HEK293 (cell line): ENCODE measurements around the gene DENND10.

ENCODE experiments used
- CTCF ChIA-PET: fragments of 350-600 bp; formaldehyde crosslinking; extraction: SDS; loops from one replicate; lab custom pipeline; 2021; ENCODE audit warnings: antibody characterized with exemption; lab: Yijun Ruan, JAX
- POLR2A ChIA-PET: fragments of 300-600 bp; formaldehyde crosslinking; extraction: SDS; loops from one replicate; lab custom pipeline; 2020; ENCODE audit warnings: antibody characterized with exemption, inconsistent platforms; lab: Yijun Ruan, JAX
- H3K27ac ChIP-seq: fragments of 200-500 bp; sonication (Bioruptor generic); 2 replicates; pipeline ENCODE4 v1.5.1; 2014; ENCODE audit warnings: low read depth, low read length, control low read depth, inconsistent platforms; ENCODE audit errors: extremely low read depth
- H3K36me3 ChIP-seq, 2 experiments: fragments of 200-500 bp in 1 of 2; sonication (Bioruptor generic) in 1 of 2; 1 replicate in 1 of 2; 2 replicates in 1 of 2; pipeline ENCODE4 v1.5.1; 2014 to 2017; ENCODE audit warnings: inconsistent platforms in 2 of 2, low read length in 2 of 2; ENCODE audit not compliant: control insufficient read depth in 2 of 2, insufficient read depth in 1 of 2
- H3K4me1 ChIP-seq: fragments of 200-500 bp; sonication (Bioruptor generic); 2 replicates; pipeline ENCODE4 v1.5.1; 2014; ENCODE audit warnings: mild to moderate bottlenecking, low read length, inconsistent platforms; ENCODE audit not compliant: control insufficient read depth, insufficient read depth
- H3K4me3 ChIP-seq: 2 replicates; pipeline ENCODE4 v1.5.1; 2011; ENCODE audit warnings: low read depth, mild to moderate bottlenecking, control low read depth, low read length, moderate library complexity
- H3K9me3 ChIP-seq: fragments of 200-500 bp; sonication (Bioruptor generic); 2 replicates; pipeline ENCODE4 v1.5.1; 2014; ENCODE audit warnings: low read depth, low read length, inconsistent platforms; ENCODE audit not compliant: control insufficient read depth, insufficient read depth
- GLIS2 ChIP-seq: fragments of 450-650 bp; formaldehyde crosslinking; IDR thresholded peaks from 2 replicates; pipeline ENCODE4 v1.5.1; 2016; ENCODE audit warnings: missing biosample characterization, missing genetic modification characterization
- IKZF3 ChIP-seq: fragments of 450-650 bp; IDR thresholded peaks from 2 replicates; pipeline ENCODE4 v1.5.0; 2018; ENCODE audit warnings: missing biosample characterization, mild to moderate bottlenecking, missing genetic modification characterization, moderate library complexity
- MYNN ChIP-seq: fragments of 450-650 bp; formaldehyde crosslinking; IDR thresholded peaks from 2 replicates; pipeline ENCODE4 v1.5.1; 2016; ENCODE audit warnings: missing biosample characterization, missing genetic modification characterization, borderline replicate concordance
- ZBTB10 ChIP-seq: fragments of 450-650 bp; formaldehyde crosslinking; IDR thresholded peaks from 2 replicates; pipeline ENCODE4 v1.5.1; 2016; ENCODE audit warnings: missing biosample characterization, missing genetic modification characterization
- ZNF112 ChIP-seq: fragments of 450-650 bp; formaldehyde crosslinking; IDR thresholded peaks from 2 replicates; pipeline ENCODE4 v1.5.0; 2017; ENCODE audit warnings: missing biosample characterization, missing genetic modification characterization
- ZNF114 ChIP-seq: fragments of 450-650 bp; formaldehyde crosslinking; IDR thresholded peaks from 2 replicates; pipeline ENCODE4 v1.5.0; 2017; ENCODE audit warnings: missing biosample characterization, missing genetic modification characterization
- ZNF16 ChIP-seq: fragments of 450-650 bp; formaldehyde crosslinking; IDR thresholded peaks from 2 replicates; pipeline ENCODE4 v1.5.1; 2016; ENCODE audit warnings: low read depth, missing biosample characterization, missing genetic modification characterization
- ZNF311 ChIP-seq: fragments of 450-650 bp; formaldehyde crosslinking; IDR thresholded peaks from 2 replicates; pipeline ENCODE4 v1.5.1; 2017; ENCODE audit warnings: missing biosample characterization, missing genetic modification characterization, borderline replicate concordance
- ZNF341 ChIP-seq: fragments of 450-650 bp; formaldehyde crosslinking; IDR thresholded peaks from 2 replicates; pipeline ENCODE4; 2016; ENCODE audit warnings: low read depth, missing biosample characterization, missing genetic modification characterization
- ZNF354C ChIP-seq: fragments of 450-650 bp; formaldehyde crosslinking; IDR thresholded peaks from 2 replicates; pipeline ENCODE4 v1.5.1; 2016; ENCODE audit warnings: missing biosample characterization, missing genetic modification characterization, low read depth, borderline replicate concordance
- ZNF580 ChIP-seq: fragments of 450-650 bp; formaldehyde crosslinking; IDR thresholded peaks from 2 replicates; pipeline ENCODE4 v1.5.1; 2016; ENCODE audit warnings: missing biosample characterization, missing genetic modification characterization
- ZNF585B ChIP-seq: fragments of 450-650 bp; formaldehyde crosslinking; IDR thresholded peaks from 2 replicates; pipeline ENCODE4 v1.5.1; 2016; ENCODE audit warnings: missing biosample characterization, missing genetic modification characterization
- ZNF76 ChIP-seq: fragments of 450-650 bp; formaldehyde crosslinking; IDR thresholded peaks from 2 replicates; pipeline ENCODE4; 2016; ENCODE audit warnings: low read depth, missing biosample characterization, missing genetic modification characterization, borderline replicate concordance
- ZNF791 ChIP-seq: fragments of 450-650 bp; formaldehyde crosslinking; IDR thresholded peaks from 2 replicates; pipeline ENCODE4 v1.5.1; 2016; ENCODE audit warnings: missing biosample characterization, missing genetic modification characterization
- ZNF843 ChIP-seq: fragments of 450-650 bp; formaldehyde crosslinking; IDR thresholded peaks from 2 replicates; pipeline ENCODE4 v1.5.1; 2016; ENCODE audit warnings: missing biosample characterization, missing genetic modification characterization
- ZSCAN18 ChIP-seq: fragments of 450-650 bp; formaldehyde crosslinking; IDR thresholded peaks from 2 replicates; pipeline ENCODE4 v1.5.1; 2016; ENCODE audit warnings: missing biosample characterization, missing genetic modification characterization
- ZSCAN23 ChIP-seq: fragments of 450-650 bp; formaldehyde crosslinking; IDR thresholded peaks from 2 replicates; pipeline ENCODE4 v1.5.1; 2016; ENCODE audit warnings: missing biosample characterization, missing genetic modification characterization

The DENND10 gene

GRCh38 chr10:119061352-119061751 is 42.6 kb upstream of the DENND10 start (continued):
- TF ChIP-seq ZNF341 (tag by site-specific recombination) (no peak), ZNF311 (tag by site-specific recombination) (no peak), ZNF843 (no peak), ZBTB10 (no peak)

- Histone ChIP-seq H3K9me3 (no peaks in the 10 kb centered on the region), H3K4me1 (no peaks in the 10 kb centered on the region), H3K36me3 (peaks cover 94 to 98% of the 10 kb centered on the region in 2 experiments), H3K27ac (no peak overlapping the region), H3K4me3 (no peak overlapping the region)
- ChIA-PET POLR2A (interaction anchor here (0.8 kb wide), 1 partner anchor 11 kb away, joined by 7 read pairs; no protein-coding TSS in a partner anchor), CTCF (interaction anchor here (0.7 kb wide), 1 partner anchor 354 kb away, joined by 3 read pairs; no protein-coding TSS in a partner anchor)
- TF ChIP-seq ZSCAN23 (tag by site-specific recombination): no peak
- TF ChIP-seq IKZF3 (tag by site-specific recombination): no peak
- no peak for TF ChIP-seq GLIS2 (tag by site-specific recombination)
- TF ChIP-seq ZNF16: no peak
- TF ChIP-seq ZNF354C (tag by site-specific recombination): no peak
- no peak for TF ChIP-seq ZNF585B (tag by site-specific recombination)
- TF ChIP-seq ZNF791 (tag by site-specific recombination): no peak
- TF ChIP-seq ZNF114 (tag by site-specific recombination): no peak
- no peak for TF ChIP-seq ZSCAN18 (tag by site-specific recombination)
- TF ChIP-seq MYNN (tag by site-specific recombination): no peak
These were observed 42.0 kb upstream of the DENND10 start for GRCh38 chr10:119061926-119062325.

- H3K4me3 ChIP-seq: no peak overlapping the region
- H3K36me3 ChIP-seq: peaks cover 83 to 86% of the 10 kb centered on the region in 2 experiments
- TF ChIP-seq ZNF76 (tag by site-specific recombination): no peak
- no peak for TF ChIP-seq ZNF580 (tag by site-specific recombination)
- no peak for TF ChIP-seq ZNF112
- TF ChIP-seq, all 188 proteins: peak for 0
- no peaks in the 10 kb centered on the region for H3K9me3 ChIP-seq
- ChIA-PET POLR2A (no interaction called here), CTCF (no interaction called here)
- H3K27ac ChIP-seq: no peak overlapping the region
- peaks cover 4% of the 10 kb centered on the region; the same call in 1 of the 2 replicates for H3K4me1 ChIP-seq
These were observed 33.3 kb upstream of the DENND10 start for GRCh38 chr10:119070395-119071165.
